ENCODE measurements around the gene HOXA10. TPM values are rescaled to one million over a fixed set of nuclear protein-coding genes. Genes with fewer than 3 reads are reported as not detected.

HOXA10 gene
- total RNA-seq, 4 donors from 2014 or later = 4.0 TPM; not detected in 3

- intact Hi-C loops (cut with DNase I) = no loop called here
- no peak for DNase-seq
- no peak for TF ChIP-seq POLR2A (IDR thresholded peaks at IDR 0.05)
- no peak for TF ChIP-seq CTCF (IDR thresholded peaks at IDR 0.05)
- Histone ChIP-seq H3K9me3 (no peaks in the 10 kb centered on the region), H3K4me1 (peaks cover 11 to 15% of the 10 kb centered on the region in 2 donors), H3K4me3 (replicated peaks in 1 of 3) (no peak overlapping the region), H3K27me3 (peaks cover 68% of the 10 kb centered on the region), H3K36me3 (no peaks in the 10 kb centered on the region), H3K27ac (no peak overlapping the region)
- 27 to 31% methylated on average over 11 of the region's 11 CpGs for WGBS, 2 donors
Measured at GRCh38 chr7:27138985-27139333, 35.2 kb downstream of the HOXA10 start.

GRCh38 chr7:27138472-27138871, 35.6 kb downstream of the HOXA10 start:
- DNase-seq = no peak

GRCh38 chr7:27137640-27138315, 36.3 kb downstream of the HOXA10 start:
- intact Hi-C loops (cut with DNase I) = no loop called here
- Histone ChIP-seq H3K27ac (no peak overlapping the region), H3K4me1 (peaks cover 7 to 11% of the 10 kb centered on the region in 2 donors), H3K9me3 (no peaks in the 10 kb centered on the region), H3K4me3 (replicated peaks in 1 of 3) (no peak overlapping the region), H3K27me3 (peaks cover 66% of the 10 kb centered on the region), H3K36me3 (no peaks in the 10 kb centered on the region)
- TF ChIP-seq CTCF (IDR thresholded peaks at IDR 0.05) (no peak), POLR2A (IDR thresholded peaks at IDR 0.05) (no peak)
- DNase-seq = no peak
- 44 to 50% methylated on average over 2 of the region's 2 CpGs for WGBS, 2 donors

More at GRCh38 chr7:27138472-27138871, 35.6 kb downstream of the HOXA10 start:
- no peaks in the 10 kb centered on the region for H3K9me3 ChIP-seq
- H3K27ac ChIP-seq = no peak overlapping the region
- intact Hi-C loops (cut with DNase I) = no loop called here
- H3K36me3 ChIP-seq = no peaks in the 10 kb centered on the region
- H3K4me3 ChIP-seq (replicated peaks in 1 of 3) = no peak overlapping the region
- TF ChIP-seq POLR2A (IDR thresholded peaks at IDR 0.05) (no peak), CTCF (IDR thresholded peaks at IDR 0.05) (no peak)
- WGBS, 2 donors = 50 to 58% methylated on average over 1 of the region's 1 CpG
- peaks cover 11% of the 10 kb centered on the region in 2 donors for H3K4me1 ChIP-seq
- H3K27me3 ChIP-seq = peaks cover 69% of the 10 kb centered on the region

GRCh38 chr7:27134392-27134791, 39.7 kb downstream of the HOXA10 start:
- no peaks in the 10 kb centered on the region for H3K36me3 ChIP-seq
- no peak for TF ChIP-seq POLR2A (IDR thresholded peaks at IDR 0.05)
- no peak for TF ChIP-seq CTCF (IDR thresholded peaks at IDR 0.05)
- H3K27me3 ChIP-seq = peaks cover 46% of the 10 kb centered on the region
- H3K27ac ChIP-seq = no peak overlapping the region
- no peak for DNase-seq
- intact Hi-C loops (cut with DNase I) = no loop called here
- peaks cover under 1 to 7% of the 10 kb centered on the region in 2 donors for H3K4me1 ChIP-seq
- no peaks in the 10 kb centered on the region for H3K9me3 ChIP-seq
- H3K4me3 ChIP-seq (replicated peaks in 1 of 3) = no peak overlapping the region
- 17 to 23% methylated on average over 2 of the region's 2 CpGs for WGBS, 2 donors

GRCh38 chr7:27133409-27134231, 40.5 kb downstream of the HOXA10 start:
- H3K27ac ChIP-seq = no peak overlapping the region

More at GRCh38 chr7:27133409-27134231, 40.5 kb downstream of the HOXA10 start:
- H3K4me1 ChIP-seq = peaks cover 0 to 7% of the 10 kb centered on the region in 2 donors
- no peak overlapping the region for H3K4me3 ChIP-seq (replicated peaks in 1 of 3)
- intact Hi-C loops (cut with DNase I) = no loop called here
- TF ChIP-seq CTCF (IDR thresholded peaks at IDR 0.05) = no peak
- TF ChIP-seq POLR2A (IDR thresholded peaks at IDR 0.05) = no peak
- H3K9me3 ChIP-seq = no peaks in the 10 kb centered on the region
- peaks cover 47% of the 10 kb centered on the region for H3K27me3 ChIP-seq
- 25 to 41% methylated on average over 18 of the region's 18 CpGs for WGBS, 2 donors
- DNase-seq = no peak
- no peaks in the 10 kb centered on the region for H3K36me3 ChIP-seq

All from thyroid gland (tissue), 4 donors.